ENCODE results near the gene SPAG16.
"Not testable (repeated sequence)": the region's sequence is repeated elsewhere in the genome, so short reads cannot be mapped to it uniquely, and the experiment has no call there.

Gene SPAG16

GRCh38 chr2:213271947-213272346, 12.3 kb upstream of the SPAG16 start:
- no peak for DNase-seq (ENCODE audit: low read depth, low spot score)

- DNase-seq (ENCODE audit: low read depth, low spot score) = no peak
Measured at GRCh38 chr2:213274143-213274542, 10.1 kb upstream of the SPAG16 start.

GRCh38 chr2:213275265-213275664, 9.0 kb upstream of the SPAG16 start:
- DNase-seq (ENCODE audit: low read depth, low spot score) = no peak

- not testable (repeated sequence) for DNase-seq (ENCODE audit: low read depth, low spot score)
Measured at GRCh38 chr2:213277134-213277533, 7.1 kb upstream of the SPAG16 start.

GRCh38 chr2:213279116-213279620, 5.1 kb upstream of the SPAG16 start:
- no peak for DNase-seq (ENCODE audit: low read depth, low spot score)

GRCh38 chr2:213279971-213280370, 4.3 kb upstream of the SPAG16 start:
- DNase-seq (ENCODE audit: low read depth, low spot score) = no peak

- no peak for DNase-seq (ENCODE audit: low read depth, low spot score)
Measured at GRCh38 chr2:213281156-213281555, 3.1 kb upstream of the SPAG16 start.

GRCh38 chr2:213285404-213285803, 1.1 kb downstream of the SPAG16 start:
- DNase-seq (ENCODE audit: low read depth, low spot score) = no peak

GRCh38 chr2:213286161-213286560, 1.9 kb downstream of the SPAG16 start:
- DNase-seq (ENCODE audit: low read depth, low spot score) = no peak

GRCh38 chr2:213288913-213289700, 4.8 kb downstream of the SPAG16 start:
- no peak for DNase-seq (ENCODE audit: low read depth, low spot score)

- DNase-seq (ENCODE audit: low read depth, low spot score) = no peak
Measured at GRCh38 chr2:213290501-213290900, 6.2 kb downstream of the SPAG16 start.

- DNase-seq (ENCODE audit: low read depth, low spot score) = no peak
Measured at GRCh38 chr2:213296270-213296669, 12.0 kb downstream of the SPAG16 start.

- no peak for DNase-seq (ENCODE audit: low read depth, low spot score)
Measured at GRCh38 chr2:213306316-213306942, 22.2 kb downstream of the SPAG16 start.

GRCh38 chr2:213315168-213315876, 31.1 kb downstream of the SPAG16 start:
- no peak for DNase-seq (ENCODE audit: low read depth, low spot score)

GRCh38 chr2:213316001-213316735, 31.9 kb downstream of the SPAG16 start:
- DNase-seq (ENCODE audit: low read depth, low spot score) = no peak

- DNase-seq (ENCODE audit: low read depth, low spot score) = no peak
Measured at GRCh38 chr2:213317929-213318328, 33.7 kb downstream of the SPAG16 start.

- DNase-seq (ENCODE audit: low read depth, low spot score) = no peak
Measured at GRCh38 chr2:213320604-213321003, 36.3 kb downstream of the SPAG16 start.

- no peak for DNase-seq (ENCODE audit: low read depth, low spot score)
Measured at GRCh38 chr2:213336253-213336770, 52.0 kb downstream of the SPAG16 start.

- no peak for DNase-seq (ENCODE audit: low read depth, low spot score)
Measured at GRCh38 chr2:213353419-213353818, 69.2 kb downstream of the SPAG16 start.

- DNase-seq (ENCODE audit: low read depth, low spot score) = no peak
Measured at GRCh38 chr2:213376644-213377043, 92.4 kb downstream of the SPAG16 start.

GRCh38 chr2:213407027-213407426, 122.8 kb downstream of the SPAG16 start:
- DNase-seq (ENCODE audit: low read depth, low spot score) = not testable (repeated sequence)

Data from activated CD4-positive, CD25-positive, alpha-beta regulatory T cell treated with anti-CD3 and anti-CD28 coated beads, Interleukin-2, amount 50 U/mL, for 16 hours (primary cell).